Prostate gland (tissue), 2 donors: ENCODE results near the gene MYL12B. TPM values are rescaled to one million over a fixed set of nuclear protein-coding genes. Genes with fewer than 3 reads are reported as not detected.
"Not testable (repeated sequence)": the region's sequence is repeated elsewhere in the genome, so short reads cannot be mapped to it uniquely, and the experiment has no call there.

Experiments
- DNase-seq: peaks from one replicate; pipeline ENCODE4 v3.0.0-alpha.2; 2019; ENCODE audit warnings: low spot score
- H3K27ac ChIP-seq, 2 donors: fragments of 200-600 bp; sonication (generic); 2 replicates each; pipeline ENCODE4 v1.5.1; 2017 to 2019
- H3K27me3 ChIP-seq: fragments of 200-600 bp; sonication (generic); replicated peaks from 2 replicates; pipeline ENCODE4 v1.5.1; 2019; ENCODE audit not compliant: insufficient read depth
- H3K36me3 ChIP-seq, 2 donors: fragments of 200-600 bp; sonication (generic); 1 replicate in 1 of 2; 2 replicates in 1 of 2; pipeline versions ENCODE4 v1.5.1 to v1.8.1; 2017 to 2019
- H3K4me1 ChIP-seq: fragments of 200-600 bp; sonication (generic); replicated peaks from 2 replicates; pipeline ENCODE4 v1.5.1; 2019
- H3K4me3 ChIP-seq, 2 donors: fragments of 200-600 bp; sonication (generic); 2 replicates each; pipeline ENCODE4 v1.5.1; 2017 to 2019
- H3K9me3 ChIP-seq: fragments of 200-600 bp; sonication (generic); 2 replicates; pipeline ENCODE4 v1.5.1; 2017
- CTCF ChIP-seq, 4 experiments: fragments of 200-600 bp in 2 of 4; fragments of 450-650 bp in 2 of 4; sonication (generic) in 2 of 4; IDR thresholded peaks; 1 replicate in 3 of 4; 2 replicates in 1 of 4; pipeline ENCODE4 v1.5.1; 2016 to 2019; ENCODE audit warnings: antibody characterized with exemption in 4 of 4, mild to moderate bottlenecking in 2 of 4, moderate library complexity in 2 of 4
- POLR2A ChIP-seq: fragments of 450-650 bp; IDR thresholded peaks from one replicate; pipeline ENCODE4 v1.6.1; 2016; ENCODE audit warnings: antibody characterized with exemption, mild to moderate bottlenecking
- POLR2AphosphoS5 ChIP-seq: sonication (generic); formaldehyde crosslinking; IDR thresholded peaks from one replicate; pipeline ENCODE4 v1.6.1; 2017; ENCODE audit warnings: antibody characterized with exemption
- WGBS: methylation state at CpG from one replicate; pipeline ENCODE4 v1.1.5; 2018; 5-methylcytosine and 5-hydroxymethylcytosine counted together
- intact Hi-C: fragments of 100-400 bp; cut with DNase I; formaldehyde crosslinking; loops from one replicate; pipeline ENCODE4 v1.14.2; 2022
- total RNA-seq, 2 donors: library from RNA; depleted of rRNA; stranded (reverse); fragments of >200 nt; gene quantifications; one replicate each; pipeline ENCODE4 v1.1.0, GENCODE V29; 2016

Gene MYL12B
- total RNA-seq, 2 donors from 2014 or later = 254 to 310 TPM

- DNase-seq = peak; percentile 66
- 41% methylated on average over 7 of the region's 7 CpGs for WGBS
These were observed 43.4 kb downstream of the MYL12B start for GRCh38 chr18:3305354-3305762.

DNA sequence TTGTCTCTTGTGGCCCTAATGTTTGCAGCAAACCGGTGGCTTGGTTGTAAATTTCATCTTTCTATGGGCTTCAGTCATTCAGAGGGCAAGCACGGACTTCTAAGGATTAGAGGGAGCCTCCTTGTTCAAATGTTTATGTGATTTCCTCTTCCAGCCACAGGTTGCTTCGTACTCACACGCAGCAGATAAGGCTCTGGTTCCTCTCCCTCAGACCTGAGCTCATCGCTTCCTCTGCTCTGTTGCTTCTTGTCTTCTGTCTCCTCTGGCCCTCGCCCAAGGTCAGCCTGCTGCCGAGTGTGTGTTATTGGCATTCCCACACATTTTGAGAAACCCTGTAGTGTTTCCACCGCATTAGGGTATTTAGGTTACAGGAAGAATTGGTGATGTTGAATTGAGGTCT is 44.0 kb downstream of the MYL12B start:
- 15% methylated on average over 8 of the region's 8 CpGs for WGBS
- intact Hi-C loops = no loop called here
- Histone ChIP-seq H3K27ac (peak overlapping the region; percentile 13 to 27), H3K9me3 (no peaks in the 10 kb centered on the region), H3K4me1 (no peaks in the 10 kb centered on the region), H3K4me3 (no peak overlapping the region), H3K27me3 (no peaks in the 10 kb centered on the region), H3K36me3 (no peaks in the 10 kb centered on the region)
- TF ChIP-seq POLR2A (no peak), POLR2AphosphoS5 (no peak), CTCF (IDR thresholded peaks at IDR 0.05) (no peak)
- peak; percentile 27 for DNase-seq

More at GRCh38 chr18:3305354-3305762, 43.4 kb downstream of the MYL12B start:
- TF ChIP-seq POLR2A = no peak
- peak; percentile 74 for TF ChIP-seq POLR2AphosphoS5
- Histone ChIP-seq H3K27me3 (no peaks in the 10 kb centered on the region), H3K4me1 (no peaks in the 10 kb centered on the region), H3K36me3 (no peaks in the 10 kb centered on the region), H3K9me3 (no peaks in the 10 kb centered on the region), H3K27ac (peak overlapping the region in 1 of 2 donors; percentile 27), H3K4me3 (no peak overlapping the region)
- intact Hi-C loops = no loop called here

DNA sequence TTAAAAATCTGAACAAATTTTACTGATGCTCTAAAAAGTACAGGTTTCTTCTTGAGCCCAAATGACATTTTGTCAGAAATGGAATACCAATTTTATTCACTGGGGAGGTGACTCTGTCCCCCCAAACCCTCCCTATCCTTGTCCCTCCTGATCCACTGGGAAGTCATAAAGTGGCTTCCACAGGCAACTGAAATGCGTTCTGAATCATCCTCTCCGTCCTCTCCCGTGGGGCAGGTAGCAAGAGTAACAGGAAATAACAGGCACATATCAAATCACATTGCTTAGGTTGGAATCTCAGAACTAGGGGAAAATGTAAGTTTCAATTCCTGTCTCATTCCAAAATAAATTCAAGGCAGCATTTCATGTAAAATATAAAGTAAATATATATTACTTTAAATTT is 44.5 kb downstream of the MYL12B start:
- 60% methylated on average over 3 of the region's 3 CpGs for WGBS
- no peaks in the 10 kb centered on the region for H3K36me3 ChIP-seq
- no peak overlapping the region for H3K4me3 ChIP-seq
- intact Hi-C loops = no loop called here
- peak overlapping the region in 1 of 2 donors; percentile 13 for H3K27ac ChIP-seq
- DNase-seq = no peak
- TF ChIP-seq CTCF (IDR thresholded peaks at IDR 0.05) = no peak
- TF ChIP-seq POLR2AphosphoS5 = no peak
- TF ChIP-seq POLR2A = no peak
- no peaks in the 10 kb centered on the region for H3K9me3 ChIP-seq
- no peaks in the 10 kb centered on the region for H3K27me3 ChIP-seq
- no peaks in the 10 kb centered on the region for H3K4me1 ChIP-seq

GRCh38 chr18:3313685-3314084 is 51.8 kb downstream of the MYL12B start:
- Histone ChIP-seq H3K27me3 (no peaks in the 10 kb centered on the region), H3K4me3 (no peak overlapping the region), H3K27ac (no peak overlapping the region), H3K36me3 (no peaks in the 10 kb centered on the region), H3K9me3 (no peaks in the 10 kb centered on the region), H3K4me1 (no peaks in the 10 kb centered on the region)
- no peak for TF ChIP-seq POLR2AphosphoS5
- WGBS = 40% methylated on average over 4 of the region's 4 CpGs
- DNase-seq = no peak
- intact Hi-C loops = no loop called here

GRCh38 chr18:3315344-3315743 is 53.4 kb downstream of the MYL12B start:
- 100% methylated on average over 1 of the region's 1 CpG for WGBS
- H3K36me3 ChIP-seq, intact Hi-C loops, H3K27me3 ChIP-seq, H3K9me3 ChIP-seq, DNase-seq, H3K4me1 ChIP-seq, H3K4me3 ChIP-seq, H3K27ac ChIP-seq: not testable (repeated sequence)

DNA sequence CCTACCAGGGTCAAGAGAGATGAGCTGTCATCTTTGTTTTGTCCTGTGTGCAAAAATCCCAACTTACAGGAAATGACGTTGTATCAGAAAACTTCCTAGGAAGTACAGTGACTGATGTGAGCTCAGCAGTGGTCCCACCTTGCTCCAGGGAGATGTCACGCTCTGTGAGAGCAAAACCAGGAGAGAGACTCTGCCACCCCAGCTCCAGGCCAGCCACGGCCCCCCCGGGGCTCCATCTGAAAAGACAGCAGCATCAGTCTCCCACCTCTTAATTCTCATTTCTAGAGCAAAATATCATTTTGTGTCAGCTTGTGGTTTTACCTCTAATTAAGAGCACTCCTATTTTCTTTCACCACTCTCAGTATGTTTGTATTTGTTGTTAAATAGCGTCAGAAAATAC is 57.5 kb downstream of the MYL12B start:
- Histone ChIP-seq H3K36me3 (no peaks in the 10 kb centered on the region), H3K4me3 (no peak overlapping the region), H3K9me3 (no peaks in the 10 kb centered on the region), H3K27me3 (no peaks in the 10 kb centered on the region), H3K4me1 (no peaks in the 10 kb centered on the region), H3K27ac (no peak overlapping the region)
- TF ChIP-seq POLR2A = no peak
- TF ChIP-seq CTCF (IDR thresholded peaks at IDR 0.05) = no peak
- TF ChIP-seq POLR2AphosphoS5 = no peak
- intact Hi-C loops = no loop called here
- no peak for DNase-seq
- WGBS = 76% methylated on average over 5 of the region's 5 CpGs
